HG03378 (cell line): ENCODE measurements around the gene LEAP2.

Experiments used
- ATAC-seq: cut with Tn5 transposase; IDR thresholded peaks from one replicate; pipeline ENCODE4 v1.9.1; 2021; ENCODE audit warnings: mild to moderate bottlenecking, moderate library complexity; ENCODE audit not compliant: unreplicated experiment

LEAP2 gene

GRCh38 chr5:132873119-132873929, at the start of gene LEAP2:
Gene LEAP2, plus strand, starts transcription at chr5:132873668. Its CDS starts 27 bp downstream, at chr5:132873695.
- ATAC-seq, result no peak

DNA sequence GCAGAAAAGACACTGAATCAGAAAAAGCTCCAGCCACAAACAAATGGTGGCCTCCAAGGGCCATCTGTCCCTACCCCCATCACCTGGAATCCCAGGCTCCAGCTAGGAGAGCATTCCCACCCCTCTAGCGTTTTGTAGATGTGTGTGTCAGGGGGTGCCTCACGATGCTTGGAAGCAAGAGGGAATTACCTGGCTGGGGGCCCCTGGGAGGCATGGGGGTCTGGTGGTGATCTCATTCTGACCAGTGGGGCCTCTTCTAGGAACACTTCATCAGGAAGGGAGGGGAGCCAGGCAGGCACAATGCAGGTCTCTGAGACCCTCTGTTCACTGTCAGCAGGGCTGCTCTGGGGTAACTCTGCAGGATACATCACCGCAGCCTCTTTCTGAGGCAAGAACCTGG, 49.0 kb upstream of the LEAP2 start:
- no peak for ATAC-seq

DNA sequence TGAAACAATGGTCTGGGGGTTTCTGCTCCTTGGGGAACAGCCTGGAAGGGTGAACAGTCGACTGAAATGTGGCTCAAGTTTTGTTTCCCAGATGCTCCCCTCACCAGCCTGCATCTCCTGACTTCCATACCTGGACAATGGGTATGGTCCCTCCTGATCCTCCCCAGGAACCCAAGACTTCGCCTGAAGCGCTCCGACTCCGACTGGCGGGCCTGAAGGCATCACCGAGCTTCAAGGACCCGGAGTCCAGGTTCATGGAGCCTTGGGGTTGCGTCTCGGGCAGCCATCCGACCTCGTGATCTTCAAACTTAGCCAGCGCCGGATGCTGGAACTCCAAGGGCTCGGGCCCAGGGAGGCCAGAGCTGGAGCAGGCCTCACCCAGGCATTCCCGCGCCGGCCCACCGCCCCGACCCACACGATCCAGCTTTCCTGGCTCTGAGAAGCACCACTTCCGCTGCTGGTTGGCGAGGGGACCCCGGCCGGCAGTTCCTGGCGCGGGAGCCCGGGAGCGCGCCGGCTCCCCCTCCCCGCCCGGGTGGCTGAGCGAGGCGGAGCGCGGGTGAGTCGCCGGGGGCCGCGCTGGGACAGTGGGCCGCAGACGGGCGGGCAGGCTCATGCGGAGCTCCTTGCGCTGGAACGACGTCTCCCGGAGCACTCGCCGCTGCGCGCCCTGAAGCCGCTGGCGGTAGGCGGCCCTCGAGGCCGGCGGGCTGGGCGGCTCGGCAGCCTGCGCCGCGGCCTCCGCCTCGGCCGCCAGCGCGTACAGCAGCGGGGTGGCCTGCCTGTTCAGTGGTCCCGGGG, 48.2 kb upstream of the LEAP2 start:
- ATAC-seq, result no peak

- no peak for ATAC-seq
Measured at GRCh38 chr5:132825834-132826391, 47.6 kb upstream of the LEAP2 start.

DNA sequence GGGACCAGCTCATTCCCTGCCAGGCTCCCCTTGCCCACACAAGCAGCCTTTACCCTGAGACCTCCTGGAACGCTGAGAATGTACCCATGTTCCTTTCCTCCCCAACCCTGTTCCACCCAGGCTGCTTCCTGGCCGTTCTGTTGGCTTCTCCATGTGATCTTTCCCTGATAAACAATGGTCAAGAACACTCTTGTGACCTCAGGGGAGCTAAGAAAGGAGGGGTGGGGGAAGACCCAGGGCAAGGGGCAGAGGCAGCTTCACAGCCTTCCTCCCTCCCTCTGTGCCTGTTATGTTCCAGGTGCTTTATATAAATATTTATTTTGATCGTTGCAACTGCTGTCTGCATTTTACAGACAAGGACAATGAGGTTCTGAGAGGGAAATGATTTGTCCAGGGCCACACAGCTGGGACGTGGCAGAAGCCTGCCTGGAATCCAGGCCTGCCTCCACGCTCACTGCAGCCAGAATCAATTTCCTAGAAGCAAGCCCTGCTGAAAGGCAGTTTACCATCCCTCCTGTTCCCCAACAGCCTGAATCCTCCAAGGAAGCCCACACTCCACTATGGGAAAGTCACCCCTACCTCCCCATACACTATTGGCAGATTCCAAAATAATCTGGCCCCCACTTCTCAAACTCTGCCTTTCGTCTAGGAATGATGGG, 46.9 kb upstream of the LEAP2 start:
- ATAC-seq, result no peak

DNA sequence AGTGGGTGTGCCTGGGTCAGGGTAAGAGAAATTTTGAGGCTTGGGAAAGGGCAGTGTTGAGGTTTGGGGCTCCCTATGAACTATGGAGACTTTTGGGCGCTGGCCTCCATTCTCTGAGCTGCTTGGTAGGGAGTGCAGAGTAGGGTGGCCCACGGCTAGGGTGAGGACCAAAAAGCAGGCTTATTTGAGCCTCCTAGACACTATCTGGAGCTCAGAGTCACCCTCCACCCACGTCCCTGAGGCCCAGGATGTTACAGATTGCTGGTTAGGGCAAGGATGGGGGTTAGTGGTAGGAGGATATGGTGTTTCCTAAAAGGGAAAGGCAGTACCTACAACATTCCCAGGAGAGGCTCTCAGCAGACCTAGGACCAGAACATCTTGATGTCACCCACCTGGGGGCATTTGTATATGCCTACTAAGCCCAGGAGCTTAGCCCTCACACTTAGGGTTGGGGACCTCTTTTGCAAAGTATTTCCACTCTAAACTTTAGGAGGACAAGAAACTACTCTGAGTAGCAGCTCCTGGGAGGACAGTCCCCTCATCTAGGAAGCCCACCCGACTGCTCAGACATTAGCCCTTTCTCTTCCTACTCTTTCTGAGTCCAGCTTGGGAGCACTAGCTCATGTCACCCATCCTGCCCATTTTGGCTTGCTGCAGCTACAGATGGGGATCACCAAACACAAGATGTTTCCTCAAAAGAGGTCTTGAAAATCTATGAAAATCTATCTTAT, 45.4 kb upstream of the LEAP2 start:
- no peak for ATAC-seq

DNA sequence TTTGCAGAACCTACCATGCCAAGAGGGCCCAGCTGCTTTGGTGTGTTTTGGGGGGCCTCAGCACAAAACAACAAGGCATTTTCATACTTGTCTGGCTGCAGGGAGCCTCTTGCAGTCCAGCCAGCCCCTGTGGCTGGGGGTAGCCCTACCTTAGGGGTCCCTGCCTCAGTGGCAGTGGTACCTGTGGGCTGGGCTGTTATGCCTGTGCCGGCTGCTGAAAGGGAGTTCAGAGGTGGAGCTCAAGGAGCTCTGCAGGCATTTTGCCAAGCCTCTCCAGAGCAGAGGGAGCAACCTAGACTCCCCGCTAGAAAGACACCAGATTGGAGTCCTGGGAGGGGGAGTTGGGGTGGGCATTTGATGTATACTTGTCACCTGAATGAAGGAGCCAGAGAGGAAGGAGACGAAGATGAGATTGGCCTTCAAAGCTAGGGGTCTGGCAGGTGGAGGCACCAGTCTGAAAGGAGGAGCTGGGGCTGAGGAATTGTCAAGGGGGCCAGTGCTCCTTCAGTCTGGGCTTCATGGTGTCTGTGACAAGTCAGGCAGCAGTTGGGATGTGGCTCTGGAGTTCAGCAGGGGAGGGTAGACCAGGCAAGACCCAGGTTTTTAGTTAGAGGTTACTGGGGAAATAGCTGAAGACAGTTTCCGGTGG, 44.5 kb upstream of the LEAP2 start:
- no peak for ATAC-seq

GRCh38 chr5:132829742-132830435, 43.6 kb upstream of the LEAP2 start:
- ATAC-seq, result peak; percentile 61

GRCh38 chr5:132830436-132831094, 42.9 kb upstream of the LEAP2 start, which contains the start of gene SHROOM1:
Gene SHROOM1, minus strand, starts transcription at chr5:132830647. Its CDS starts 4,507 bp downstream, at chr5:132826140.
- ATAC-seq, result peak; percentile 42

- ATAC-seq, result no peak
Measured at GRCh38 chr5:132831095-132831860, 42.2 kb upstream of the LEAP2 start.

DNA sequence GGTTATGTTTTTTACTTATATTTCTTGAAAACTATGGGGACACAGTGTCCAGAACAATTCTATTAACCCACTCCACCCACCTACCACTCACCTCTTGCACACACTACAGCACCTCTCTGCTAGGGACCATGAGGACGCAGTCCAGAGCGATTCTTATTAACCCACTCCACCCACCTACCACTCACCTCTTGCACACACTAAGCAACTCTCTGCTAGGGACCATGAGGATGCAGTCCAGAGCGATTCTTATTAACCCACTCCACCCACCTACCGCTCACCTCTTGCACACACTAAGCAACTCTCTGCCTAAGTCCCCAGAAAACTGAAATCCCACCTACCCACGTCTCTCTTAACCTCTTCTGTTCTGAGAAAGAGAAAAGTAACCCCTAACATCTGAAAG, 40.9 kb upstream of the LEAP2 start:
- no peak for ATAC-seq

GRCh38 chr5:132834057-132834456, 39.4 kb upstream of the LEAP2 start:
- no peak for ATAC-seq

- ATAC-seq, result no peak
Measured at GRCh38 chr5:132836852-132837251, 36.6 kb upstream of the LEAP2 start.

DNA sequence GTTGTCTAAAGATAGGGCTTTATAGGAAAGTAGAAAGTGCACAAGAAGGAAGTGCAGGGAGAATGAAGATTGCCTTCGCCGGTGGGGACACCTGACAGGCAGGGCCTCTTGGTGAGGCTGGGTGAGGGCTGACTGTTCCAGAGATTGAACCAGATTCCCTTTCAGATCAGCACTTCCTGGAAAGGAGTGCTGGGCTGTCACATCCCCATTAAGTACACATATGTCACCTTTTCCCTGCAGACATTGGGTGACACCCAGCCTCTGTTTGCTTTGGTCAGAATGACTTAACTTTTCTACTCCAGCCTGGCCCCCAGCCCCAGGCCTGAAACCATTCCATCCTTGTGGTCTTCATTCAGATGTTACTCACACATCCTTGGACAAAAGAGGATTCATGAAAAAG, 35.6 kb upstream of the LEAP2 start:
- ATAC-seq, result no peak

DNA sequence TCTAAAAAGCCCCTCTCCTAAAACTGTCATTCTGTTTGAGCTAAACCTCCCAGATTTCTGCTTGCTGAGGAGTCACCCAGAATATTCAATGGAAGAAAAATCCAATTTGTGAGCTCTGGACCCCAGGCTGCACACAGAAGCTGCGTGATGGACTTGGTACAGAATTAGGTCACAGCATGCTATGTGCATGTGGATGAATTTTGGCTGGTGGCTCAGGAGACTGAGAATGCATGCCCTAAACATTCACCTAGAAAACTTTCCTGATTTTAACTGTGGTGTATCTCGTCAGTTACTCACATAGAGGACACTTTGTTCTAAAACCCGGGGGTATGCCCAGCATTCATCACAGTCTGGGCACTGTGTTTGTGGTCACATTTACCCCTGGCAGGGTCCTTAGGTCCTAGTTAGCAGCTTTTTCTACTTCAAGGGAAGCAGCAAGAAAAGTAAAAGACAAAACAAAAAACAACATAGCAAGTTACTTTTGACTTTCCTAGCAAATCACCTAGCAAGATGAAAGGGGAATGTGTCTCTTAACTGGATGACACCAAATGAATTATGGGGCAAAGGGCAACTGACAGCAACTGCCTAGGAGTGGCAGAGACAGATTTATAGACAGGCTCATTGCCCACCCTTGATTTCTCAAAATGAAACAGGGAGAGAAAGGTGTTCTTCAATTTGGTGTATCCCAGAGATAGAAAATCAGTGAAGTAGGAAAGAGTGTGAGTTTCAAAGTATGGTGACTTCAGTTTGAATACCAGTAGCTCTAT, 34.8 kb upstream of the LEAP2 start:
- ATAC-seq, result no peak

- ATAC-seq, result no peak
Measured at GRCh38 chr5:132839426-132840301, 33.8 kb upstream of the LEAP2 start.
